H1 (cell line): ENCODE data around the gene DIAPH2. TPM values are rescaled to one million over a fixed set of nuclear protein-coding genes. Genes with fewer than 3 reads are reported as not detected.

Experiments used
- CTCF ChIA-PET: fragments of 300-600 bp; sonication (Branson Sonifier 250); formaldehyde crosslinking; loops from one replicate; lab custom pipeline; 2021; ENCODE audit not compliant: partially characterized antibody; lab: Charles Lee
- POLR2A ChIA-PET: fragments of 300-600 bp; sonication (Branson Sonifier 250); formaldehyde crosslinking; loops from one replicate; lab custom pipeline; 2021; ENCODE audit warnings: inconsistent platforms; ENCODE audit not compliant: partially characterized antibody; lab: Charles Lee
- DNase-seq, 2 experiments: peaks; one replicate each; pipeline versions ENCODE4 v3.0.0 to v3.0.0-alpha.2; 2010 to 2022; ENCODE audit warnings: low spot score in 2 of 2, low read depth in 1 of 2, mixed read lengths in 1 of 2
- FAIRE-seq: peaks from 2 replicates; lab custom pipeline; 2011; peaks lifted over from hg19 to GRCh38; lab: Jason Lieb, UNC
- H2AFZ ChIP-seq: 2 replicates; pipeline ENCODE4 v1.8.1; 2012; ENCODE audit warnings: low read length, inconsistent platforms
- H2AK5ac ChIP-seq: 2 replicates; pipeline ENCODE4 v1.6.1; 2013; ENCODE audit warnings: low read depth, low read length
- H2BK120ac ChIP-seq: replicated peaks from 2 replicates; pipeline ENCODE3; 2013; ENCODE audit warnings: low read depth, low read length, inconsistent platforms
- H2BK12ac ChIP-seq: 2 replicates; pipeline ENCODE4 v1.6.1; 2013; ENCODE audit warnings: low read depth, low read length
- H2BK15ac ChIP-seq: 2 replicates; pipeline ENCODE4 v1.6.1; 2013; ENCODE audit warnings: low read length
- H2BK20ac ChIP-seq: 2 replicates; pipeline ENCODE4 v1.6.1; 2013; ENCODE audit warnings: low read length
- H2BK5ac ChIP-seq: 2 replicates; pipeline ENCODE4 v1.6.1; 2013; ENCODE audit warnings: low read depth, low read length
- H3K14ac ChIP-seq: 2 replicates; pipeline ENCODE4 v1.6.1; 2013; ENCODE audit warnings: inconsistent platforms; ENCODE audit not compliant: insufficient read length
- H3K18ac ChIP-seq: 2 replicates; pipeline ENCODE4 v1.6.1; 2013; ENCODE audit warnings: low read length; ENCODE audit errors: extremely low read depth
- H3K23ac ChIP-seq: 2 replicates; pipeline ENCODE4 v1.6.1; 2013; ENCODE audit warnings: inconsistent platforms; ENCODE audit not compliant: insufficient read length
- H3K23me2 ChIP-seq: 2 replicates; pipeline ENCODE4 v1.6.1; 2013; ENCODE audit warnings: low read depth, low read length
- H3K27ac ChIP-seq: 2 replicates; pipeline ENCODE4 v1.6.1; 2011; ENCODE audit warnings: low read depth, low read length, inconsistent platforms
- H3K27me3 ChIP-seq, 4 experiments: replicated peaks in 1 of 4; 1 replicate in 1 of 4; 2 replicates in 3 of 4; pipeline versions ENCODE4 v1.6.1 to v1.8.1; 2011 to 2013; ENCODE audit warnings: low read length in 3 of 4, mild to moderate bottlenecking in 3 of 4, inconsistent platforms in 2 of 4, mixed read lengths in 2 of 4, moderate library complexity in 1 of 4; ENCODE audit not compliant: control insufficient read depth in 3 of 4, insufficient read depth in 3 of 4; ENCODE audit errors: extremely low read depth in 1 of 4
- H3K36me3 ChIP-seq, 4 experiments: 2 replicates each; pipeline versions ENCODE4 v1.6.1 to v1.8.1; 2011 to 2013; ENCODE audit warnings: mild to moderate bottlenecking in 4 of 4, low read length in 3 of 4, moderate library complexity in 2 of 4, control low read depth in 1 of 4, inconsistent platforms in 1 of 4; ENCODE audit not compliant: insufficient read depth in 4 of 4, control insufficient read depth in 2 of 4
- H3K4ac ChIP-seq: replicated peaks from 2 replicates; pipeline ENCODE3; 2013; ENCODE audit warnings: low read length, low read depth, mixed read lengths, inconsistent platforms; ENCODE audit not compliant: insufficient read length
- H3K4me1 ChIP-seq, 4 experiments: replicated peaks in 1 of 4; 1 replicate in 1 of 4; 2 replicates in 3 of 4; pipeline versions ENCODE4 v1.6.1 to v1.8.1; 2011 to 2013; ENCODE audit warnings: low read length in 3 of 4, inconsistent platforms in 2 of 4, mixed read lengths in 1 of 4; ENCODE audit not compliant: insufficient read depth in 4 of 4, control insufficient read depth in 3 of 4
- H3K4me2 ChIP-seq, 2 experiments: 2 replicates each; pipeline versions ENCODE4 v1.6.1 to v1.8.1; 2011 to 2013; ENCODE audit warnings: low read depth in 2 of 2, low read length in 2 of 2, control low read depth in 1 of 2, inconsistent platforms in 1 of 2, mild to moderate bottlenecking in 1 of 2; ENCODE audit not compliant: insufficient read depth in 1 of 2
- H3K4me3 ChIP-seq, 4 experiments: fragments of 200-600, 300-600 bp in 1 of 4; sonication (generic), shearing (Covaris generic), sonication (Bioruptor Twin) in 1 of 4; 2 replicates each; pipeline versions ENCODE4 v1.5.1 to v1.8.1; 2011 to 2016; ENCODE audit warnings: low read length in 4 of 4, low read depth in 3 of 4, control low read depth in 2 of 4, inconsistent platforms in 2 of 4, mild to moderate bottlenecking in 2 of 4, mixed read lengths in 1 of 4, moderate library complexity in 1 of 4; ENCODE audit not compliant: insufficient read depth in 2 of 4; ENCODE audit errors: extremely low read depth in 1 of 4
- H3K56ac ChIP-seq: replicated peaks from 2 replicates; pipeline ENCODE3; 2013; ENCODE audit warnings: low read depth, mild to moderate bottlenecking, mixed read lengths, low read length, inconsistent platforms; ENCODE audit not compliant: insufficient read length
- H3K79me1 ChIP-seq: 2 replicates; pipeline ENCODE4 v1.6.1; 2013; ENCODE audit warnings: low read depth, low read length, control low read depth
- H3K79me2 ChIP-seq, 2 experiments: 2 replicates each; pipeline versions ENCODE4 v1.6.1 to v1.8.1; 2012 to 2013; ENCODE audit warnings: low read length in 2 of 2, mild to moderate bottlenecking in 2 of 2, inconsistent platforms in 1 of 2; ENCODE audit not compliant: insufficient read depth in 2 of 2, control insufficient read depth in 1 of 2
- H3K9ac ChIP-seq, 4 experiments: replicated peaks in 1 of 4; 1 replicate in 1 of 4; 2 replicates in 3 of 4; pipeline versions ENCODE4 v1.6.1 to v1.8.1; 2011 to 2013; ENCODE audit warnings: low read depth in 3 of 4, low read length in 3 of 4, control low read depth in 2 of 4, mild to moderate bottlenecking in 2 of 4, moderate library complexity in 2 of 4, inconsistent platforms in 1 of 4; ENCODE audit errors: extremely low read depth in 1 of 4
- H3K9me3 ChIP-seq, 2 experiments: 2 replicates each; pipeline versions ENCODE4 v1.6.1 to v1.8.1; 2012 to 2013; ENCODE audit warnings: mild to moderate bottlenecking in 2 of 2, moderate library complexity in 2 of 2, control low read depth in 1 of 2, inconsistent platforms in 1 of 2, low read depth in 1 of 2, low read length in 1 of 2, mixed read lengths in 1 of 2; ENCODE audit not compliant: insufficient read depth in 2 of 2
- H4K20me1 ChIP-seq, 2 experiments: replicated peaks in 1 of 2; 2 replicates each; pipeline versions ENCODE3 to v1.8.1; 2011 to 2013; ENCODE audit warnings: inconsistent platforms in 2 of 2, low read length in 2 of 2, mild to moderate bottlenecking in 1 of 2; ENCODE audit not compliant: insufficient read depth in 2 of 2, control insufficient read depth in 1 of 2
- H4K5ac ChIP-seq: 2 replicates; pipeline ENCODE4 v1.6.1; 2013; ENCODE audit warnings: low read length, low read depth, mixed read lengths, inconsistent platforms; ENCODE audit not compliant: insufficient read length
- H4K8ac ChIP-seq: 2 replicates; pipeline ENCODE4 v1.8.0; 2013; ENCODE audit warnings: mild to moderate bottlenecking, moderate library complexity, low read length, inconsistent platforms; ENCODE audit not compliant: insufficient read depth; ENCODE audit errors: extremely low read depth
- H4K91ac ChIP-seq: replicated peaks from 2 replicates; pipeline ENCODE3; 2013; ENCODE audit warnings: low read length, mixed read lengths, inconsistent platforms; ENCODE audit not compliant: insufficient read length
- CBX8 ChIP-seq: fragments of 300-800, 300-1000 bp; sonication (generic); IDR thresholded peaks from 2 replicates; pipeline ENCODE4 v1.7.1; 2016; ENCODE audit warnings: low read depth, low read length, borderline replicate concordance
- CHD2 ChIP-seq: IDR thresholded peaks from 2 replicates; pipeline ENCODE4 v1.6.1; 2012; ENCODE audit warnings: low read length, improper control_type of control experiment
- CTBP2 ChIP-seq: IDR thresholded peaks from 2 replicates; pipeline ENCODE4 v1.7.0; 2011; ENCODE audit warnings: borderline replicate concordance, mild to moderate bottlenecking, moderate library complexity, mixed read lengths, low read length; ENCODE audit not compliant: insufficient read depth, insufficient read length
- EGR1 ChIP-seq: IDR thresholded peaks from 2 replicates; pipeline ENCODE4 v1.6.1; 2011; ENCODE audit warnings: low read depth, low read length, borderline replicate concordance
- EZH2 ChIP-seq: fragments of 200-600 bp; sonication (generic); IDR thresholded peaks from 2 replicates; pipeline ENCODE4 v1.7.1; 2012; ENCODE audit warnings: low read depth, mild to moderate bottlenecking, moderate library complexity, low read length, inconsistent platforms; ENCODE audit not compliant: severe bottlenecking
- NANOG ChIP-seq: IDR thresholded peaks from 2 replicates; pipeline ENCODE4 v1.6.1; 2011; ENCODE audit warnings: low read length, low read depth, mild to moderate bottlenecking, inconsistent platforms; ENCODE audit not compliant: insufficient read depth, poor library complexity, severe bottlenecking
- NRF1 ChIP-seq: IDR thresholded peaks from 2 replicates; pipeline ENCODE4 v1.6.1; 2011; ENCODE audit warnings: mild to moderate bottlenecking, low read depth, low read length, improper control_type of control experiment
- POLR2A ChIP-seq, 2 experiments: IDR thresholded peaks; 1 replicate in 1 of 2; 2 replicates in 1 of 2; pipeline ENCODE4 v1.6.1; 2011; ENCODE audit warnings: low read depth in 2 of 2, low read length in 2 of 2, mild to moderate bottlenecking in 2 of 2; ENCODE audit errors: control extremely low read depth in 1 of 2
- POLR2AphosphoS5 ChIP-seq: IDR thresholded peaks from 2 replicates; pipeline ENCODE4 v1.6.1; 2011; ENCODE audit warnings: low read depth, low read length
- RAD21 ChIP-seq, 2 experiments: IDR thresholded peaks in 1 of 2; conservative IDR thresholded peaks in 1 of 2; 2 replicates each; pipeline ENCODE4 v1.6.1; 2011; ENCODE audit warnings: low read depth in 2 of 2, low read length in 2 of 2, improper control_type of control experiment in 1 of 2, inconsistent platforms in 1 of 2, mild to moderate bottlenecking in 1 of 2, moderate library complexity in 1 of 2
- RNF2 ChIP-seq: fragments of 200-900, 300-1000 bp; sonication (generic); IDR thresholded peaks from 2 replicates; pipeline ENCODE4 v1.7.1; 2016; ENCODE audit warnings: borderline replicate concordance, low read depth, mild to moderate bottlenecking, antibody characterized with exemption, low read length; ENCODE audit not compliant: poor library complexity, severe bottlenecking; ENCODE audit errors: missing control alignments
- RXRA ChIP-seq: IDR thresholded peaks from 2 replicates; pipeline ENCODE4 v1.6.1; 2011; ENCODE audit warnings: low read depth, mild to moderate bottlenecking, low read length, moderate library complexity; ENCODE audit not compliant: insufficient read depth
- SIX5 ChIP-seq: IDR thresholded peaks from 2 replicates; pipeline ENCODE4 v1.6.1; 2011; ENCODE audit warnings: mild to moderate bottlenecking, low read depth, low read length
- SP1 ChIP-seq: IDR thresholded peaks from 2 replicates; pipeline ENCODE4 v1.6.1; 2011; ENCODE audit warnings: low read depth, low read length
- TBP ChIP-seq: IDR thresholded peaks from 2 replicates; pipeline ENCODE4 v1.6.1; 2011; ENCODE audit warnings: low read depth, low read length, improper control_type of control experiment
- ZNF274 ChIP-seq: IDR thresholded peaks from 2 replicates; pipeline ENCODE4 v1.7.0; 2012; ENCODE audit warnings: low read length, borderline replicate concordance; ENCODE audit errors: extremely low read depth
- polyA plus RNA-seq, 7 experiments: library from polyadenylated mRNA; depleted of rRNA in 3 of 7; stranded (reverse) in 5 of 7; unstranded in 2 of 7; fragments of >200 nt in 5 of 7; fragments of 200-250 nt in 2 of 7; gene quantifications; 1 replicate in 5 of 7; 2 replicates in 1 of 7; 4 replicates in 1 of 7; pipeline versions ENCODE4 v1.2.1 to v1.2.3, GENCODE V29; 2011 to 2013; ENCODE audit warnings: missing spikeins in 2 of 7, mixed read lengths in 2 of 7
- total RNA-seq: library from RNA; stranded (reverse); fragmentation: NEBNext Ultra II Directional; extraction: Animal tissue kit (Norgen Biotek cat#: 25700); gene quantifications from 2 replicates; pipeline ENCODE4 v1.2.1, GENCODE V29; 2021

DIAPH2 gene
- total and polyA plus RNA-seq, 2 of the 8 experiments (the other 6 are each of a cell fraction or from before 2014, with no cell fraction given) = 4.4 to 24.3 TPM

GRCh38 chrX:97400492-97400891 lies 715.9 kb downstream of the DIAPH2 start:
- H3K56ac ChIP-seq = no peak overlapping the region
- H3K23me2 ChIP-seq = no peaks in the 10 kb centered on the region
- no peak overlapping the region for H2BK5ac ChIP-seq
- no peak overlapping the region for H4K5ac ChIP-seq
- H3K4me2 ChIP-seq = no peak overlapping the region
- H4K91ac ChIP-seq = no peak overlapping the region
- H3K36me3 ChIP-seq = peaks cover 0 to 22% (median 0%) of the 10 kb centered on the region in 4 experiments; a peak in 1 of 8 replicates
- no peak overlapping the region for H4K8ac ChIP-seq
- H3K4ac ChIP-seq = no peak overlapping the region
- FAIRE-seq (peak; percentile 65), DNase-seq (no peak)
- no peak overlapping the region for H2AFZ ChIP-seq
- no peak overlapping the region for H2BK15ac ChIP-seq
- H2AK5ac ChIP-seq = no peak overlapping the region
- no peak overlapping the region for H2BK20ac ChIP-seq
- no peaks in the 10 kb centered on the region for H3K9me3 ChIP-seq
- CTCF ChIA-PET = no interaction called here
- POLR2A ChIA-PET = no interaction called here
- no peak overlapping the region for H3K27ac ChIP-seq
- H3K14ac ChIP-seq = no peak overlapping the region
- no peaks in the 10 kb centered on the region for H4K20me1 ChIP-seq
- no peak overlapping the region for H3K23ac ChIP-seq
- peaks cover 0 to 4% of the 10 kb centered on the region in 2 experiments; a peak in 1 of 4 replicates for H3K79me2 ChIP-seq
- no peak overlapping the region for H2BK120ac ChIP-seq
- no peak overlapping the region for H3K18ac ChIP-seq
- H3K79me1 ChIP-seq = no peaks in the 10 kb centered on the region
- no peaks in the 10 kb centered on the region for H3K27me3 ChIP-seq
- no peak overlapping the region for H3K9ac ChIP-seq
- H3K4me1 ChIP-seq = peaks cover 0 to 2% (median 0%) of the 10 kb centered on the region in 4 experiments; a peak in 1 of 7 replicates
- no peak overlapping the region for H3K4me3 ChIP-seq
- no peak overlapping the region for H2BK12ac ChIP-seq
- TF ChIP-seq CTBP2 (no peak), CHD2 (no peak), SP1 (no peak), RNF2 (no peak), EZH2 (no peak), RXRA (no peak), RAD21 (IDR thresholded peaks at IDR 0.05 in 1 of 2, conservative IDR thresholded peaks at IDR 0.05 in 1 of 2; ENCODE audit: low read depth in 2 of 2, low read length in 2 of 2) (no peak), ZNF274 (no peak), CBX8 (no peak), EGR1 (no peak), POLR2AphosphoS5 (no peak), TBP (no peak), NRF1 (no peak), NANOG (no peak), POLR2A (IDR thresholded peaks at IDR 0.05; ENCODE audit: control extremely low read depth in 1 of 2, low read depth in 2 of 2, low read length in 2 of 2) (no peak), SIX5 (no peak)
